ENCODE data around the gene DOCK1.

The DOCK1 gene

GRCh38 chr10:127314797-127315196 lies 409.6 kb downstream of the DOCK1 start:
- Histone ChIP-seq H3K9me2 (replicated peaks; ENCODE audit: insufficient read depth, low read length) (no peaks in the 10 kb centered on the region), H3K9me3 (replicated peaks; ENCODE audit: insufficient read depth, low read length) (no peaks in the 10 kb centered on the region), H2AFZ (ENCODE audit: low read length) (no peak overlapping the region), H3K4me1 (ENCODE audit: low read length) (no peaks in the 10 kb centered on the region), H3F3A (ENCODE audit: insufficient read depth, low read length) (no peaks in the 10 kb centered on the region), H3K9ac (ENCODE audit: low read length) (no peak overlapping the region), H3K27ac (ENCODE audit: low read length) (no peak overlapping the region), H3K4me2 (ENCODE audit: low read depth, low read length) (no peak overlapping the region), H3K79me2 (ENCODE audit: low read length) (no peaks in the 10 kb centered on the region), H3K4me3 (ENCODE audit: low read length) (no peak overlapping the region), H3K36me3 (replicated peaks; ENCODE audit: insufficient read depth, low read length) (no peaks in the 10 kb centered on the region), H3K27me3 (replicated peaks; ENCODE audit: insufficient read depth, low read length) (no peaks in the 10 kb centered on the region; the same call in 1 of the 2 replicates), H4K20me1 (ENCODE audit: insufficient read depth, low read length) (no peaks in the 10 kb centered on the region)
- no peak for DNase-seq
- no peak for TF ChIP-seq EZH2phosphoT487 (IDR thresholded peaks at IDR 0.05; ENCODE audit: low read length)

GRCh38 chr10:127315888-127316287 lies 410.7 kb downstream of the DOCK1 start:
- Histone ChIP-seq H3K79me2 (ENCODE audit: low read length) (no peaks in the 10 kb centered on the region), H2AFZ (ENCODE audit: low read length) (no peak overlapping the region), H3K4me2 (ENCODE audit: low read depth, low read length) (no peak overlapping the region), H3K4me1 (ENCODE audit: low read length) (no peaks in the 10 kb centered on the region), H3K9me3 (replicated peaks; ENCODE audit: insufficient read depth, low read length) (no peaks in the 10 kb centered on the region), H3K4me3 (ENCODE audit: low read length) (no peak overlapping the region), H3F3A (ENCODE audit: insufficient read depth, low read length) (no peaks in the 10 kb centered on the region), H3K9ac (ENCODE audit: low read length) (no peak overlapping the region), H4K20me1 (ENCODE audit: insufficient read depth, low read length) (no peaks in the 10 kb centered on the region), H3K27me3 (replicated peaks; ENCODE audit: insufficient read depth, low read length) (no peaks in the 10 kb centered on the region), H3K36me3 (replicated peaks; ENCODE audit: insufficient read depth, low read length) (no peaks in the 10 kb centered on the region), H3K9me2 (replicated peaks; ENCODE audit: insufficient read depth, low read length) (no peaks in the 10 kb centered on the region), H3K27ac (ENCODE audit: low read length) (no peak overlapping the region)
- DNase-seq = no peak
- no peak for TF ChIP-seq EZH2 (optimal IDR thresholded peaks at IDR 0.05; ENCODE audit: low read depth, low read length)
- no peak for TF ChIP-seq EZH2phosphoT487 (IDR thresholded peaks at IDR 0.05; ENCODE audit: low read length)
- no peak for TF ChIP-seq CTCF (IDR thresholded peaks at IDR 0.05; ENCODE audit: low read length)

GRCh38 chr10:127318396-127318795 lies 413.2 kb downstream of the DOCK1 start:
- Histone ChIP-seq H3K27ac (ENCODE audit: low read length) (no peak overlapping the region), H3K4me1 (ENCODE audit: low read length) (no peaks in the 10 kb centered on the region), H3K4me2 (ENCODE audit: low read depth, low read length) (no peak overlapping the region), H4K20me1 (ENCODE audit: insufficient read depth, low read length) (no peaks in the 10 kb centered on the region), H3K9ac (ENCODE audit: low read length) (no peak overlapping the region), H3K27me3 (replicated peaks; ENCODE audit: insufficient read depth, low read length) (no peaks in the 10 kb centered on the region), H3K9me2 (replicated peaks; ENCODE audit: insufficient read depth, low read length) (no peaks in the 10 kb centered on the region), H3K36me3 (replicated peaks; ENCODE audit: insufficient read depth, low read length) (no peaks in the 10 kb centered on the region), H3F3A (ENCODE audit: insufficient read depth, low read length) (no peaks in the 10 kb centered on the region), H3K4me3 (ENCODE audit: low read length) (no peak overlapping the region), H2AFZ (ENCODE audit: low read length) (no peak overlapping the region), H3K9me3 (replicated peaks; ENCODE audit: insufficient read depth, low read length) (no peaks in the 10 kb centered on the region), H3K79me2 (ENCODE audit: low read length) (no peaks in the 10 kb centered on the region)
- TF ChIP-seq CTCF (IDR thresholded peaks at IDR 0.05; ENCODE audit: low read length) (no peak), EZH2 (optimal IDR thresholded peaks at IDR 0.05; ENCODE audit: low read depth, low read length) (no peak), EZH2phosphoT487 (IDR thresholded peaks at IDR 0.05; ENCODE audit: low read length) (no peak)
- DNase-seq = no peak

GRCh38 chr10:127319271-127319670 lies 414.0 kb downstream of the DOCK1 start:
- no peak overlapping the region for H3K27ac ChIP-seq (ENCODE audit: low read length)
- H3F3A ChIP-seq (ENCODE audit: insufficient read depth, low read length) = no peaks in the 10 kb centered on the region
- no peak overlapping the region for H3K4me3 ChIP-seq (ENCODE audit: low read length)
- H3K4me2 ChIP-seq (ENCODE audit: low read depth, low read length) = no peak overlapping the region
- no peaks in the 10 kb centered on the region for H3K9me3 ChIP-seq (replicated peaks; ENCODE audit: insufficient read depth, low read length)
- H3K9ac ChIP-seq (ENCODE audit: low read length) = no peak overlapping the region
- H3K36me3 ChIP-seq (replicated peaks; ENCODE audit: insufficient read depth, low read length) = no peaks in the 10 kb centered on the region
- no peaks in the 10 kb centered on the region for H3K9me2 ChIP-seq (replicated peaks; ENCODE audit: insufficient read depth, low read length)
- no peaks in the 10 kb centered on the region for H4K20me1 ChIP-seq (ENCODE audit: insufficient read depth, low read length)
- TF ChIP-seq CTCF (IDR thresholded peaks at IDR 0.05; ENCODE audit: low read length) = no peak
- TF ChIP-seq EZH2 (optimal IDR thresholded peaks at IDR 0.05; ENCODE audit: low read depth, low read length) = no peak
- TF ChIP-seq EZH2phosphoT487 (IDR thresholded peaks at IDR 0.05; ENCODE audit: low read length) = no peak
- no peaks in the 10 kb centered on the region for H3K4me1 ChIP-seq (ENCODE audit: low read length)
- H3K79me2 ChIP-seq (ENCODE audit: low read length) = no peaks in the 10 kb centered on the region
- H2AFZ ChIP-seq (ENCODE audit: low read length) = no peak overlapping the region
- H3K27me3 ChIP-seq (replicated peaks; ENCODE audit: insufficient read depth, low read length) = no peaks in the 10 kb centered on the region
- no peak for DNase-seq

All from MM.1S (cell line).